Right lobe of liver (tissue), 4 donors: ENCODE data around the gene RRP8.

Source experiments
- POLR2A ChIP-seq: fragments of 450-650 bp; IDR thresholded peaks from one replicate; pipeline ENCODE4 v1.6.1; 2017; ENCODE audit warnings: antibody characterized with exemption, mild to moderate bottlenecking
- TF ChIP-seq, protein P1 (sequence below), 4 donors: fragments of 200-600 bp in 3 of 4; fragments of 450-650 bp in 1 of 4; IDR thresholded peaks; one replicate each; pipeline versions ENCODE4 v1.5.1 to v1.8.0; 2016 to 2022; ENCODE audit warnings: antibody characterized with exemption in 4 of 4, mild to moderate bottlenecking in 2 of 4
- donor health status: DM: no; HTN: no; CAD: no.
- donor health status: DM: no; HTN: no; CAD: no.
- donor health status: DM: no; HTN: yes; CAD: no.

- no peak for TF ChIP-seq POLR2A
- TF ChIP-seq, protein P1, sequence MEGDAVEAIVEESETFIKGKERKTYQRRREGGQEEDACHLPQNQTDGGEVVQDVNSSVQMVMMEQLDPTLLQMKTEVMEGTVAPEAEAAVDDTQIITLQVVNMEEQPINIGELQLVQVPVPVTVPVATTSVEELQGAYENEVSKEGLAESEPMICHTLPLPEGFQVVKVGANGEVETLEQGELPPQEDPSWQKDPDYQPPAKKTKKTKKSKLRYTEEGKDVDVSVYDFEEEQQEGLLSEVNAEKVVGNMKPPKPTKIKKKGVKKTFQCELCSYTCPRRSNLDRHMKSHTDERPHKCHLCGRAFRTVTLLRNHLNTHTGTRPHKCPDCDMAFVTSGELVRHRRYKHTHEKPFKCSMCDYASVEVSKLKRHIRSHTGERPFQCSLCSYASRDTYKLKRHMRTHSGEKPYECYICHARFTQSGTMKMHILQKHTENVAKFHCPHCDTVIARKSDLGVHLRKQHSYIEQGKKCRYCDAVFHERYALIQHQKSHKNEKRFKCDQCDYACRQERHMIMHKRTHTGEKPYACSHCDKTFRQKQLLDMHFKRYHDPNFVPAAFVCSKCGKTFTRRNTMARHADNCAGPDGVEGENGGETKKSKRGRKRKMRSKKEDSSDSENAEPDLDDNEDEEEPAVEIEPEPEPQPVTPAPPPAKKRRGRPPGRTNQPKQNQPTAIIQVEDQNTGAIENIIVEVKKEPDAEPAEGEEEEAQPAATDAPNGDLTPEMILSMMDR (IDR thresholded peaks at IDR 0.05): no peak
Observed at GRCh38 chr11:6569706-6570105, 33.7 kb downstream of the RRP8 start.
